Neural progenitor cell (in vitro differentiated cells): ENCODE results near the gene URGCP.

Experiments used
- EZH2 ChIP-seq: fragments of 200-600 bp; sonication (generic); IDR thresholded peaks from 2 replicates; pipeline ENCODE4 v1.6.1; 2017; ENCODE audit warnings: antibody characterized with exemption, mild to moderate bottlenecking, moderate library complexity
- EZH2phosphoT487 ChIP-seq: fragments of 200-600 bp; sonication (generic); IDR thresholded peaks from 2 replicates; pipeline ENCODE4 v1.6.1; 2017; ENCODE audit warnings: antibody characterized with exemption
- TF ChIP-seq, protein P1 (sequence below): fragments of 200-600 bp; sonication (generic); IDR thresholded peaks from 2 replicates; pipeline ENCODE4 v1.5.1; 2017; ENCODE audit warnings: antibody characterized with exemption, mild to moderate bottlenecking

DNA sequence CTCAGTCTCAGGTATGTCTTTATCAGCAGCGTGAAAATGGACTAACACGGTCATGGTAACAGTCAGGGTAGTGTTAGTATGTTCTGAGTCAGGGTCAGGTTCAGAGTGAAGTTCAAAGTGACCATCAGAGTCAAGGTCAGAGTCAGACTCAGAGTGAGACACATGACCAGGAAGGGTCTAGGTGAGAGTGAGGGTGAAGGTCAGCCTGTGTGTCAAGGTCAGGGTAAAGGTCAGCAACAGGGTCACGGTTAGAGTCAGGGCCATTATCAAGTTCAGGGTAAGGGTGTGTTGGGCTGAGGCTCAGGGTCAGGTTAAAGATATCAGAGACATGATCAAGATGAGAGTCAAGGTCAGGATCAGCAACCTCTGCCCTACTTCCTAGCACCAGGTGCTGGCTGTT, 41.1 kb downstream of the URGCP start:
- TF ChIP-seq, protein P1, sequence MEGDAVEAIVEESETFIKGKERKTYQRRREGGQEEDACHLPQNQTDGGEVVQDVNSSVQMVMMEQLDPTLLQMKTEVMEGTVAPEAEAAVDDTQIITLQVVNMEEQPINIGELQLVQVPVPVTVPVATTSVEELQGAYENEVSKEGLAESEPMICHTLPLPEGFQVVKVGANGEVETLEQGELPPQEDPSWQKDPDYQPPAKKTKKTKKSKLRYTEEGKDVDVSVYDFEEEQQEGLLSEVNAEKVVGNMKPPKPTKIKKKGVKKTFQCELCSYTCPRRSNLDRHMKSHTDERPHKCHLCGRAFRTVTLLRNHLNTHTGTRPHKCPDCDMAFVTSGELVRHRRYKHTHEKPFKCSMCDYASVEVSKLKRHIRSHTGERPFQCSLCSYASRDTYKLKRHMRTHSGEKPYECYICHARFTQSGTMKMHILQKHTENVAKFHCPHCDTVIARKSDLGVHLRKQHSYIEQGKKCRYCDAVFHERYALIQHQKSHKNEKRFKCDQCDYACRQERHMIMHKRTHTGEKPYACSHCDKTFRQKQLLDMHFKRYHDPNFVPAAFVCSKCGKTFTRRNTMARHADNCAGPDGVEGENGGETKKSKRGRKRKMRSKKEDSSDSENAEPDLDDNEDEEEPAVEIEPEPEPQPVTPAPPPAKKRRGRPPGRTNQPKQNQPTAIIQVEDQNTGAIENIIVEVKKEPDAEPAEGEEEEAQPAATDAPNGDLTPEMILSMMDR, result no peak
- TF ChIP-seq EZH2 (no peak), EZH2phosphoT487 (no peak)
